ENCODE data around the gene LDHA. TPM values are rescaled to one million over a fixed set of nuclear protein-coding genes. Genes with fewer than 3 reads are reported as not detected.

Gene LDHA
- total RNA-seq, 4 donors from 2014 or later, result 403 to 946 (median 700) TPM

GRCh38 chr11:18429332-18429731 is 35.0 kb downstream of the LDHA start:
- ATAC-seq (ENCODE audit: low FRiP score), result no peak
- TF ChIP-seq, protein P1, sequence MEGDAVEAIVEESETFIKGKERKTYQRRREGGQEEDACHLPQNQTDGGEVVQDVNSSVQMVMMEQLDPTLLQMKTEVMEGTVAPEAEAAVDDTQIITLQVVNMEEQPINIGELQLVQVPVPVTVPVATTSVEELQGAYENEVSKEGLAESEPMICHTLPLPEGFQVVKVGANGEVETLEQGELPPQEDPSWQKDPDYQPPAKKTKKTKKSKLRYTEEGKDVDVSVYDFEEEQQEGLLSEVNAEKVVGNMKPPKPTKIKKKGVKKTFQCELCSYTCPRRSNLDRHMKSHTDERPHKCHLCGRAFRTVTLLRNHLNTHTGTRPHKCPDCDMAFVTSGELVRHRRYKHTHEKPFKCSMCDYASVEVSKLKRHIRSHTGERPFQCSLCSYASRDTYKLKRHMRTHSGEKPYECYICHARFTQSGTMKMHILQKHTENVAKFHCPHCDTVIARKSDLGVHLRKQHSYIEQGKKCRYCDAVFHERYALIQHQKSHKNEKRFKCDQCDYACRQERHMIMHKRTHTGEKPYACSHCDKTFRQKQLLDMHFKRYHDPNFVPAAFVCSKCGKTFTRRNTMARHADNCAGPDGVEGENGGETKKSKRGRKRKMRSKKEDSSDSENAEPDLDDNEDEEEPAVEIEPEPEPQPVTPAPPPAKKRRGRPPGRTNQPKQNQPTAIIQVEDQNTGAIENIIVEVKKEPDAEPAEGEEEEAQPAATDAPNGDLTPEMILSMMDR (IDR thresholded peaks at IDR 0.05), result no peak

GRCh38 chr11:18438691-18439090 is 44.3 kb downstream of the LDHA start:
- ATAC-seq (ENCODE audit: low FRiP score) (no peak), DNase-seq (ENCODE audit: low spot score) (no peak)
- TF ChIP-seq, protein P1 (IDR thresholded peaks at IDR 0.05), result no peak

More at GRCh38 chr11:18429332-18429731, 35.0 kb downstream of the LDHA start:
- no peak for DNase-seq (ENCODE audit: low spot score)

DNA sequence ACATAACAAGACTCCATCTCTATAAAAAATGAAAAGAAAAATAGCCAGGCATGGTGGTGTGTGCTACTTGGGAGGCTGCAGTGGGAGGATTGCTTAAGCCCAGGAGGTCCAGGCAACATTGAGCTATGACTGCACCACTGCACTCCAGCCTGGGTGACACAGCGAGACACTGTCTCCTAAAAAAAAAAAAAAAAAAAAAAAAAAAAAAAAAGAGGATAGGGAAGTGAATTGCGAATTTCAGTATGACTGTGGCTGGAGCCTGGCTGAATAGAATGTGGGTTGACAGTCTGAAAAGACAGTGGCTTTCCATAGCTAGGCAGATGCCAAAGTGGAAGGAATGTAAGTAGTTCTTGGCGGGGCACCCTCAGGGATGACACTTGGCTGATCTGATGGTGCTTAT is 54.9 kb downstream of the LDHA start:
- TF ChIP-seq, protein P1 (IDR thresholded peaks at IDR 0.05), result no peak
- ATAC-seq (ENCODE audit: low FRiP score), result no peak
- DNase-seq (ENCODE audit: low spot score), result no peak

GRCh38 chr11:18452927-18453326 is 58.6 kb downstream of the LDHA start:
- ATAC-seq (ENCODE audit: low FRiP score), result no peak
- DNase-seq (ENCODE audit: low spot score), result no peak
- TF ChIP-seq, protein P1 (IDR thresholded peaks at IDR 0.05), result no peak

DNA sequence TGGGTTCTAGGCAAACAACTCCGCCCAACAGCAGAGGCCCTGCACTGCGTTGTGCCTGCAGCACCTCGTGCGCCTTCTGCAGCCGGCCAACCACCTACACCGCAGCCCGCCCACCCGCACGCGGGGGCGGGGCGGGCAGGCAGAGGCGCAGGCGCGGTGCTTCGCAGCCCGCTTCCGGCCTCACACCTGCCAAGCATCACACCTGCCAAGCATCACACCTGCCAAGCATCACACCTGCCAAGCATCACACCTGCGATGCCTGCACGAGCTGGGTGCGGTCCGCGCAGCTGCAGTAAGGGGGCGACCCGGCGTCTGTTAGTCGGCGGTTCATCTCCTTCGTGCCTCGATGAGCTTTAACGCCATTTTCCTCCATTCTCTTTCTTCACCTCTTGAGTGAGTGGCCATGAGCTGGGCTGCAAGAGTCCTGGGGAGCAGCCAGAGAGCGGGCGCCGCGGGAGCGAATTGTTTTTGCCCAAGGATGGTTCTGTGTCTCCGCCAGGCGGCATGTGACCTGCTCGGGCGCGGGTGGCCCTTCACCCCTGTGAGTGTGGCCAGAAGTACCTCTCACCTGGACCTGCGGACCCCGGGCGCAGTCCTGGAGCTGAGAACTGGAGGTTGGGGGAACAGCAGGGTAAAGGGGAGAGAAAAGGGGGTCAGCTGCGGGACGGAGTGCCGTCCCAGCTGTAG is 61.5 kb downstream of the LDHA start, which contains the start of gene LDHAL6A:
TSS of gene LDHAL6A (plus strand) at position 171 of the 687 bp plus-strand sequence. CDS start 825 bp downstream, outside the sequence.
- ATAC-seq (ENCODE audit: low FRiP score) (no peak), DNase-seq (ENCODE audit: low spot score) (no peak)
- TF ChIP-seq, protein P1 (IDR thresholded peaks at IDR 0.05), result no peak

GRCh38 chr11:18457450-18457849 is 63.1 kb downstream of the LDHA start:
- ATAC-seq (ENCODE audit: low FRiP score) (no peak), DNase-seq (ENCODE audit: low spot score) (no peak)
- TF ChIP-seq, protein P1 (IDR thresholded peaks at IDR 0.05), result no peak

Small RNAs within 50 kb of the gene (small RNA-seq; reads per million reads assigned to genes)
- 0.52 reads per million for gene MIR3159

Other genes starting within 250 kb of the LDHA start
- not detected for gene MRGPRX4, start 221.7 kb upstream of the LDHA start, total RNA-seq
- gene SAA4, start 157.8 kb upstream of the LDHA start, total RNA-seq, result 1 to 10 TPM in 1 of 4 donors, under 1 TPM in 1, not detected in 2; 0.74 to 3.2 TPM
- gene SAA2, start 145.9 kb upstream of the LDHA start, total RNA-seq, result 100 to 1,000 TPM in 3 of 4 donors, 10 to 100 TPM in 1; 37.2 to 515 (median 246) TPM
- gene SAA1, start 128.3 kb upstream of the LDHA start, total RNA-seq, result 1,000 to 10,000 TPM in 1 of 4 donors, 100 to 1,000 TPM in 3; 170 to 1,717 (median 790) TPM
- gene HPS5, start 72.4 kb upstream of the LDHA start, total RNA-seq, result 10 to 100 TPM; 23.0 to 66.0 (median 24.1) TPM
- 10 to 100 TPM; 54.1 to 74.2 (median 70.8) TPM for gene GTF2H1, start 72.0 kb upstream of the LDHA start, total RNA-seq
- gene LDHC, start 17.8 kb downstream of the LDHA start, total RNA-seq, result under 1 TPM in 2 of 4 donors, not detected in 2; 0.19 to 0.60 TPM
- not detected for gene LDHAL6A, start 61.3 kb downstream of the LDHA start, total RNA-seq
- gene TSG101, start 132.4 kb downstream of the LDHA start, total RNA-seq, result 100 to 1,000 TPM in 2 of 4 donors, 10 to 100 TPM in 2; 56.6 to 112 (median 96.7) TPM
- gene UEVLD, start 194.2 kb downstream of the LDHA start, total RNA-seq, result 10 to 100 TPM; 23.1 to 46.5 (median 31.2) TPM
- 1 to 10 TPM in 1 of 4 donors, under 1 TPM in 1, not detected in 2; 0.36 to 1.8 TPM for gene MISFA, start 205.2 kb downstream of the LDHA start, total RNA-seq
- gene SPTY2D1, start 239.8 kb downstream of the LDHA start, total RNA-seq, result 10 to 100 TPM; 15.9 to 40.7 (median 28.0) TPM